ENCODE data around the gene NCAPD2. TPM values are rescaled to one million over a fixed set of nuclear protein-coding genes. Genes with fewer than 3 reads are reported as not detected.

The NCAPD2 gene
- total RNA-seq, 1 experiment from 2014 or later = 114 TPM

DNA sequence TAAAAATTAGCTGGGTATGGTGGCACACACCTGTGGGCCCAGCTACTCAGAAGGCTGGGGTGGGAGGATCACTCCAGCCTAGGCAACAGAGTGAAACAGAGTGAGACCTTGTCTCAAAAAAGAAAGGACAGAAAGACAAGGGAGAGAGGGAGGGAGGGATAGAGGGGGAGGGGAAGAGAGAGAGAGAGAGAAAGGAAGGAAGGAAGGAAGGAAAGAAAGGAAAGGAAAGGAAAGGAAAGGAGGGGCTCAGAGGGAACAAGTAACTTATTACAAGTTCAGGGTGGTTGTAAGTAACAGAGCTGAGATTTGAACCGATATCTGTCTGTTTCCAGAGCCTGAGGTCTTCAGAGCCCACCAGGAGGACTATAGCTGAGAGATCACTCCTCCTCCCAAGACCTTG, 53.7 kb downstream of the NCAPD2 start:
- no peak overlapping the region for H3K4me2 ChIP-seq (ENCODE audit: insufficient read depth, insufficient read length, low read length)
- Mint-ChIP-seq H3K27ac (peak overlapping the region in 1 of 3 experiments; percentile 34; a peak in 2 of 7 replicates), H3K4me1 (peaks cover 6 to 11% of the 10 kb centered on the region in 2 experiments), H3K9me3 (no peaks in the 10 kb centered on the region; a peak in 1 of 5 replicates), H3K36me3 (ENCODE audit: insufficient read depth in 1 of 3, low read depth in 3 of 3) (peaks cover 35 to 75% (median 60%) of the 10 kb centered on the region in 3 experiments), H3K27me3 (ENCODE audit: low read depth) (no peaks in the 10 kb centered on the region), H3K4me3 (0 out of 5 replicates have a peak overlapping the region, but pooled peaks of 1 of the 2 experiments have one; percentile 7)
- H2BK20ac ChIP-seq (ENCODE audit: low read depth, low read length, poor library complexity, severe bottlenecking) = no peak overlapping the region
- WGBS (ENCODE audit: extremely low coverage, insufficient read length, low lambda C conversion rate) = no CpG with 5 or more reads among the region's 1 CpG
- no peak overlapping the region for H2AFZ ChIP-seq (ENCODE audit: low read length)
- H2BK5ac ChIP-seq (ENCODE audit: insufficient read length, low read length) = no peak overlapping the region
- no peaks in the 10 kb centered on the region for H4K20me1 ChIP-seq (ENCODE audit: control insufficient read depth, insufficient read depth, insufficient read length)
- no peak overlapping the region for H3K9ac ChIP-seq (ENCODE audit: extremely low read depth, insufficient read length, low read length)
- no peaks in the 10 kb centered on the region for H3K4me1 ChIP-seq (ENCODE audit: insufficient read depth, low read length)
- H3K79me1 ChIP-seq (ENCODE audit: insufficient read depth, low read depth, low read length, poor library complexity, severe bottlenecking) = no peaks in the 10 kb centered on the region
- no peak overlapping the region for H3K4ac ChIP-seq (ENCODE audit: low read depth, low read length)
- TF ChIP-seq, protein P1, sequence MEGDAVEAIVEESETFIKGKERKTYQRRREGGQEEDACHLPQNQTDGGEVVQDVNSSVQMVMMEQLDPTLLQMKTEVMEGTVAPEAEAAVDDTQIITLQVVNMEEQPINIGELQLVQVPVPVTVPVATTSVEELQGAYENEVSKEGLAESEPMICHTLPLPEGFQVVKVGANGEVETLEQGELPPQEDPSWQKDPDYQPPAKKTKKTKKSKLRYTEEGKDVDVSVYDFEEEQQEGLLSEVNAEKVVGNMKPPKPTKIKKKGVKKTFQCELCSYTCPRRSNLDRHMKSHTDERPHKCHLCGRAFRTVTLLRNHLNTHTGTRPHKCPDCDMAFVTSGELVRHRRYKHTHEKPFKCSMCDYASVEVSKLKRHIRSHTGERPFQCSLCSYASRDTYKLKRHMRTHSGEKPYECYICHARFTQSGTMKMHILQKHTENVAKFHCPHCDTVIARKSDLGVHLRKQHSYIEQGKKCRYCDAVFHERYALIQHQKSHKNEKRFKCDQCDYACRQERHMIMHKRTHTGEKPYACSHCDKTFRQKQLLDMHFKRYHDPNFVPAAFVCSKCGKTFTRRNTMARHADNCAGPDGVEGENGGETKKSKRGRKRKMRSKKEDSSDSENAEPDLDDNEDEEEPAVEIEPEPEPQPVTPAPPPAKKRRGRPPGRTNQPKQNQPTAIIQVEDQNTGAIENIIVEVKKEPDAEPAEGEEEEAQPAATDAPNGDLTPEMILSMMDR (conservative IDR thresholded peaks at IDR 0.05) = no peak
- H3K18ac ChIP-seq (ENCODE audit: insufficient read length, low read depth, low read length) = no peak overlapping the region
- H3K79me2 ChIP-seq (ENCODE audit: insufficient read depth, low read length) = no peaks in the 10 kb centered on the region; the same call in 1 of the 2 replicates
- H2BK15ac ChIP-seq (ENCODE audit: low read depth, low read length) = no peak overlapping the region
- no peak overlapping the region for H4K5ac ChIP-seq (ENCODE audit: insufficient read length, low read depth, low read length)
- no peak overlapping the region for H3K56ac ChIP-seq (ENCODE audit: insufficient read length, low read depth, low read length)
- no peaks in the 10 kb centered on the region for H3K9me3 ChIP-seq (ENCODE audit: control insufficient read depth, low read depth, low read length)
- no peak overlapping the region for H4K91ac ChIP-seq (ENCODE audit: insufficient read length, low read depth, low read length)
- H3K27ac ChIP-seq (ENCODE audit: insufficient read length, low read depth, low read length) = no peak overlapping the region
- H2AK5ac ChIP-seq (ENCODE audit: insufficient read length, low read length) = no peak overlapping the region
- H3K14ac ChIP-seq (ENCODE audit: insufficient read depth, low read length) = no peak overlapping the region
- H4K8ac ChIP-seq (replicated peaks; ENCODE audit: insufficient read length, low read depth, low read length) = no peak overlapping the region
- H3K23me2 ChIP-seq (ENCODE audit: insufficient read length, low read depth, low read length, poor library complexity, severe bottlenecking) = no peaks in the 10 kb centered on the region
- no peak for DNase-seq
- H3K23ac ChIP-seq (ENCODE audit: insufficient read length, low read depth, low read length) = no peak overlapping the region
- H2BK12ac ChIP-seq (ENCODE audit: insufficient read length, low read depth, low read length) = no peak overlapping the region
- no peaks in the 10 kb centered on the region for H3K27me3 ChIP-seq (ENCODE audit: insufficient read depth, low read length)
- no peak overlapping the region for H3T11ph ChIP-seq (ENCODE audit: low read length)
- H2BK120ac ChIP-seq (ENCODE audit: low read depth, low read length, poor library complexity, severe bottlenecking) = no peak overlapping the region

All from H9 (cell line).